ENCODE measurements around the gene NDUFV1.
A peak's percentile ranks its signal among the peaks of the same experiment; 100 is the strongest.

Gene NDUFV1

DNA sequence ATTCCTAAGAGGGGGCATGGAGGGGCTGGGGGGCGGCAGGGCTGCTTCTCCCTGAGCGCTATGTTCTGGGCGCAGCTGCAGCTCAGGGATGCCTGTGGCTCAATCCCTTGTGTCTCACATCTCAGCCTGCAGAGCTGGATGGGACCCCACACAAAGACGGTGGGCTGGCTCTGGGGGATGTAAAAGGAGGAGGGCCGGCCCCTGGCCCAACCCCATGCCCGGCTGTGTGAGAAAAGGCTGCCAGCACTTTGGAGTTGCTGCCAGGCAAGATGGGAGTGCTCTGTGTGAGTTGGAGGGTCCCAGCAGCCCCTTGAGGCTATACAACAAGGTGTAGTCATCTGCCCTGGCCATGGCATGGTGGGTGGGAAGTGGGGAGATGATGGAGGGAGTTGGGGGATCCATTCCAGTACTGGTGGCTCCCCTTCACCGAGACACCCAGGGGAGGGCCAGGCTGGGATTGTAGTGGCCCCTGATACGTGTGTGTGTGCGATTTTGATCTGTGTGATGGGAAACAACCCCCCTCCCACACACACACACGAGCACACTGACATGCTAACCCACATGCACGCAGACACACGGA is 34.1 kb downstream of the NDUFV1 start:
- DNase-seq (ENCODE audit: low read depth in 2 of 2), result no peak

DNA sequence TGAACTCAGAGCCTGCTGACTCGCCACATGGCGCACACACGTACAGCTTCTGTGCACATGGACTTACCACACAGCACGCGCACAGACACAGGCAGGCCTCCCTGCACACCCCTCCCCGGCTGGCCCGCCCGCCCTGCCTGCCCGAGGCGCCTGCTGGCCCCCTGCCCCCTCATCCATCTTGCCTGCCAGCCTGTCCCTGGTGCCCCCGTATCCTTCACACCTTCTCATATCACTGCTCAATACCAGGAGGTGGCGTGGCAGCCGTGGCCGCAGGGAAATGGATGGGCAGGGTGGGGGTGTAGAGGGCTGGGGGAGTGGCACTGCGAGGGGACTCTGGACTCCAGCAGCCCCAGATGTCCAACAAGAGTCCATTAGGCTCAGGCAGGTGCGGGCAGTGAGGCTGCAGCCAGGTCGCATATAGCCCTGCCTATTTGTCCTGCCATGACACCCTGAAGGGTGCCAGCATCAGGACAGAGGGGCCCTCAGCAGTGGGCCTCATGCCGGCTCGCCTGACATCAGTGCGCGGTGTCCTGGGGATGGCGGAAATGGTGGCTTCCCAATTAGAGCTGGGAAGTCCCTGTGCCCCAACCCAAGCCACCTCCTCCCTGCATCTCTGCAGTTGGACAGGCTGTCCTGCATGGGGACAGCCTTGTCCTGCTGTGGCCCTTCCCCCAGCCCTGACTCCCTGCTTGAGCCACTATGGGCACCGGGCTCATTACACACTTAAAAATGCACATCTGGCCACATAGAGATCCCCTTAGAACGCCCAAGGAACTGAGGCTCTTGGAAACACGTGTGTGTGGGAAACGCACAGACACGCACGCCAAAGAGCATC is 34.8 kb downstream of the NDUFV1 start:
- DNase-seq (ENCODE audit: low read depth in 2 of 2), result no peak

DNA sequence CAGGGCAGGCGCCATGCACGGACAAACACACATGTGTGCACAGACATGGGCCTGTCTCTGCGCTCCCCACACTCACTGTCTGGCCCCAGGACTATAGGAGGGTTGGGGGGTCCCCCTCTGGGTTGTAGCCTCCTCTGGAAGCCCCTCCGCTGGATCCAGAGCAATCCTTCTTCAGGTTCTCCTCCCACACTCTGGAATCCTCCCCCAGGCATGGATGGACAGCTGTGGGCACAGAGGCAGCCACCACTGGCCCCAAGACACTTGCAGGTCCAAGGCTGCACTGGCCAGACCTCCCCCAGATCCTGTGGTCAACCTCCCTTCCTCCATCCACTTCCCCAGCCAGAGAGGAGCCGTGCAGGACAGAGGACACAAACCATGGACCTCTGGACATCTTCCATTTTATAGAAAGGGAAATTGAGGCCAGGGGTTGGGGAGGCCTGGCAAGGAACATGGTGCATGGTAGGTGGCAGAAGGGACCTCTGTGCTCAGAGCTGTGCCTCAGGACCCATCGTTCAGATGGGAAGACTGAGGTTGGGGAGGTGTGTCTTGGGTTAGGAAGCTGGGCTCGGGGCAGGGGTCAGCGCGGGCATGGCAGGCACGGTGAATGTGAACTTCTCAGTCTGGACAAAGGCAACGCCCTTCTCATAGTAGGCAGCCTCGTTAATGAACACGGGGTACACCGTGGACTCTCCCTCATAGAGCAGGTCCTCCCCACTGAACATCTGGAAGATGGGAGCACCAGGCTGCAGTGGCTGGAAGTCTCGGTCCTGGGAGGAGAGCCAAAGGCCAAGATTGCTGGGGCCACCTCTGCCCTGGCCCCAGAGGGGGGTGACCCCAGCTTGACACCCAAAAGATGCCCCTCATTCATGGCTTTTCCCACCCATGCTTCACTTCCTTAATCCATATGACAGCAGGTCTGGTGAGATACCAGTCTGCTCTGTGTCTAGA is 35.7 kb downstream of the NDUFV1 start:
- no peak for DNase-seq (ENCODE audit: low read depth in 2 of 2)

DNA sequence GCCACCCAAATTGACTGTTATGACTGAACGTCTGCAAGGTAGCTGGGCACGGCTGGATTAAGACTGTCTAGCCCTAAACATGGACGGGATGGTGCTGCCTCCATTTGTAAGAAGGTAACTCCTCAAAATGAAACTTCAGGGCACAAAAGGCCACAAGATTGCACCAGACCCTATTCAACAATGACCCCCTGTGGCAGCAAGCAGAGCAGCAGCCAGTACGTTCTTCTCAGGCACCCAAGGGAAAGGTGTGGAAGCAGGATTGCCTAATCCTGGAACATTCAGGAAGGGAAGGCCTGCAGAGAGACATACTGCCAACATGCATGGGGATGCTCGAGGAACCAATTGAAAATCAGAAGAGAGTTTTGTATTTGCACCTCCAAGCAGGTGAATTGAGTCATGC is 37.3 kb downstream of the NDUFV1 start:
- DNase-seq (ENCODE audit: low read depth in 2 of 2), result no peak

DNA sequence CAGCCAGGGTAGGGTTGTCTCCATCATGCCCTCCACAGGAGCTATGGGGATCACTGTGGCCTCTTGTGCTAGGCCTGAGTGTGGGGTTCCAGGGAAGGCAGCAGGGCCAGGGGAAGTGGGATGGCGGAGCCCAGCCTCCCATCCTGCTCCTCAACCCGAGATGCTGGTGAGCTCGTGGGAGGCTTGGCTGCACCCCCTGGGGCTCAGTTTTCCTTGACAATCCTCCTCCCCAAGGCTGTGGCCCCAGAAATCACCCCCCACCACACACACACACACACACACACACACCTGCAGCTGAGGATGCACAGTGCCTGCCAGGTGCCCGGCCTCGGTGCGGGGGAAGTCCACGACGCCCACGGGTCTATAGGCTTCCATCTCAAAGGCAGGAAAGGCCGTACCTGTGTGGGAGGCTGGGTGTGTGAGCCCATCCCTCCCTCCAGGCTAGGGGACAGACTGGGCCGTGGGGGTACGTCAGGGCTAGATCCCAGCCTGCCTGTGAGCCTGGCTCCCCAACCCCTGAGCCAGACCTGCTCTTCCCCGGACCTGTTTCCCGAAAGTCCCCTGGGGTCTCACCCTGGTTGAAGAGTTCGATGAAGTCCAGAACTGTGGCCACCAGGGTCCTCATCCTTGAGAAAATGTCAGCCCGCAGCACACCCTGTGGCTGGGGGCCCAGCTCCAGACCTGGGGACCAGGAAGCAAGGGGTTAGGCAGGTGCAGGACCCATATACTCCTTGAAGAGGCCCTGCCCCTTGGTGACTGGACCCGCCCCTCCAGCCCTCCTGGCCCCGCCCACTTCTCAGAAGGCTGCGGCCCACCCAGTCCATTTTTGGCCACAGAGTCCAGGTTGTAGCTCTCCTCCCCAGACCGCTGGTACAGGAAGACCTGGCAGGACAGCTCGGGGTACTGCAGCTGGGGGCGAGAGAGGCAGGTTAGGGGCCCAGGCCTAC is 38.0 kb downstream of the NDUFV1 start:
- no peak for DNase-seq (ENCODE audit: low read depth in 2 of 2)

DNA sequence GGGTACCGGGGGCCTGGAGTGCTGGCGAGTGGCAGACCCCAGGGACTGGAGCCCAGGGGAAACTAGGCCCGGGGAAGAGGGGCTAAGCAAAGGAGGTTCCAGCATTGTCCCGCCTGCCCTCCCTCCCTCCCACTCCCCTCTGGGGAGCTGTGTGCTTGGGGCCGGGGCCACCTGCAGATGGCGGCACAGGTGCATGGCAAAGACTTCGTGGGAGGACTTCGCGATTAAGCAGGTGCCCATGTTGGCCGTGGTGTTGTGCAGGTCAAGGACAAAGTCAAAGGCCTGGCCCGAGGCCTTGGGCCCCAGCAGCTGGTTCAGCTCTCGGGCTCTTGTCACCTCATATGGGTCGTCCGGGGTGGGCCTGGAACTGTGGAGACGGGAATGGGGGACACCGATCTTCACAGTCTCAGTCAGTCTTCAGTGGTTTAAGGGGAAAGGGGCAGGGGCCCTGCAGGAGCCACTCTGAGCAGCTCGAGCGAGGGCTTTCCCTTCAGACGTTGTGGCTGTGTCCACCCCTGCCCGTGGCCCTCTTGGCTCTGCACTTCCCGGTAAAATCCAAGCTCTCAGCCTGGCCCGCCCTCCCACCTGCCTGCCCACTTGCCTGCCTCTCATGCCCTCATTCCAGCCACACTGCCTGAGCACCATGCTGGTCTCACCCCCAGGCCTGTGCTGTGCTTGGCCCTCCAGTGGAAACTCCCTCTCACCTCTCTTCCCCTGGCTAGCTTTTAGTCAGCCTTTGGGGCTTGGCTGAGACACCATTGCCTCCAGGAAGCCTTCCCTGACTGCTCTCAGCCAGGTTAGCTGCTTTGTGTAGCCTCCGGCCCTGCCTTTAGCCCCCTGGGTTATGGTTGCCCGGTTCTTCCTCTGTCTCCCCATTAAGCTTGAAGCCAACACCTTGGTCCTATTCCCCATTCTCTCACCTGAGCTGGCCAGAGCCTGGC is 39.1 kb downstream of the NDUFV1 start:
- DNase-seq (ENCODE audit: low read depth in 2 of 2), result no peak

DNA sequence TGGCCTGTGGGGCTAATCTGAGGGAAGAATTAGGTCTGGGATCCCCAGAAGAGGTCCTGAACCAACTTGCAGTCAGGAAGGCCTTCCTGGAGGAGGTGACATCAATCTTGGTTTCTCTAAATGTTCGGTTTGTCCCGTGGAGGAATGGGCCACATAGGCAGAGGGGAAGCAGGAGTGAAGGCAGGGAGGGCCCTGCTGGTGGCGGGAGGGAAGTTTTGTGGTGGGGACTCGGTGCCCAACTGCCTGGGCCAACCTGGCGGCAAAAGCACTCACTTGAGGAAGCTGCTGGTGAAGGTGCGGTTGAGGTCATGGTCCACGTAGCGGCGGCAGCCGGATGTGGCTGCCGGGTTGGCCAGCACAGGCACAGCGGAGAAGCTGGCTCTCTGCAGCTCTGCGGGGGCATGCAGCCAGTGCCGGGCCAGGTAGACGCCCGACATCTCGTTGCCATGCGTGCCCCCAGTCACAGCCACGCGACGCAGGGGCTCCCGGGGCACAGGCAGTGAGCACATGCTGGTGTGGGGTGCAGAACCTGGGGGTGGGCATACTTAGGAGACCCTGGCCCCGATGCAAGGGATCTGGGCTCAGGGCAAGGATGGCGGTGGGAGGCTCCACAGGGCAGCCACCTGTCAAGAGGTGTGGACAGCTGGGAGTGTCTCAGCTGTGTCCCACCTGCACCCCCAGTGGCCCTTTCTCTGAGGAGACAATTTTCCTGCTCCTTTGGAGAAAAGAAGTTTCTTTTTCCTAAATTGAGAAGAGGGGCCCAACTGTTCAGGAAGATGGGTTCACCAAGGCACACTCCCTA is 40.0 kb downstream of the NDUFV1 start:
- peak in 1 of 2 donors; percentile 18 for DNase-seq (ENCODE audit: low read depth in 2 of 2)

DNA sequence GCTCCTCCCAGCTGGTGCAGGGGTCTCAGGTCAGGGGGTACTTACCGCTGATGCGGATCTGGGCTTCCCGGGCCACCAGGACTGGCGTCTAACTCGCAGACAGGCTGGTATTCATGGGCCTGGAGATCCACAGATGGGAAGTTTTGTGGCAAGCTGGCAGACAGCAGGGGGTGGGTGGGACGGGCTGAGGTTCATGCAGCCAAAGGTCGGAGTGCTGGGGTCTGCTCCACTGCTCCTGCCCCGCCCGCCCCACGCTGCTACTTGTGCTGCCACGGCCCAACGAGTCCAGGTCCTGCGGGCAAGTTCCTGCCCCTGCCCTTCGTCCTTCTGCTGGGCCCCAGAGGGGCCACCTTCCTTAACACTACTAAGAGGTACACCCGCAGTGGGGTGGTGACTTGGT is 40.7 kb downstream of the NDUFV1 start:
- no peak for DNase-seq (ENCODE audit: low read depth in 2 of 2)

DNA sequence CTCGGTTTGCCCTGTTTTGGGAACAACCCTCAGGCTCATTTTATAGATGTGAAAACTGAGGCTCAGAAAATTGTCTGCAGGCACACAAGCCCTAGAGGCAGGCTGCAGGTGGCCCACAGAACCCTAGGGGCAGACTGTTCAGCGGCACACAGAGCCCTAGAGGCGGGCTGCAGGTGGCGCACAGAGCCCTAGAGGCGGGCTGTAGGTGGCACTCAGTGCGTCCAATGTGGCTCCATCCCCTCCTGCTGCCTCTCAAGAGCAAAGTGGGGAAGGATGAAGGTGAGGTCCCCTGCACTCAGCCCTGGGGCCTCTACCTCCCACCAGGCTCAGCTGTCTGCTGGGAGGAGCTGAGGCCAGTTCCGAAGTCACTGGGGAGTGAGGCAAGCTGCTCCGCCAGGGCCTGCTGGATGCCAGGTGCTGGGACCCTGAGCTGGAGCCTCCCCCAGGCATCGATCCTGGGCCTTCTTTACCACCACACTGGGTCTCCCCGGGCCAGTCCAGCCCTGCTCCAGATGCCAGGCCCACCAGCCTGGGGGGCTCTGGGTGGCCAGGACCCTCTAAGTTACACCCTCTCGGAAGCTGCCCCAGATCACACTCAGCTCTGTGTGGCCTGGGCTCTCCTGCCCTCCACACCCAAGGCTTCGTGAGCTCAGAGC is 41.5 kb downstream of the NDUFV1 start:
- DNase-seq (ENCODE audit: low read depth in 2 of 2), result peak; percentile 27 to 42

DNA sequence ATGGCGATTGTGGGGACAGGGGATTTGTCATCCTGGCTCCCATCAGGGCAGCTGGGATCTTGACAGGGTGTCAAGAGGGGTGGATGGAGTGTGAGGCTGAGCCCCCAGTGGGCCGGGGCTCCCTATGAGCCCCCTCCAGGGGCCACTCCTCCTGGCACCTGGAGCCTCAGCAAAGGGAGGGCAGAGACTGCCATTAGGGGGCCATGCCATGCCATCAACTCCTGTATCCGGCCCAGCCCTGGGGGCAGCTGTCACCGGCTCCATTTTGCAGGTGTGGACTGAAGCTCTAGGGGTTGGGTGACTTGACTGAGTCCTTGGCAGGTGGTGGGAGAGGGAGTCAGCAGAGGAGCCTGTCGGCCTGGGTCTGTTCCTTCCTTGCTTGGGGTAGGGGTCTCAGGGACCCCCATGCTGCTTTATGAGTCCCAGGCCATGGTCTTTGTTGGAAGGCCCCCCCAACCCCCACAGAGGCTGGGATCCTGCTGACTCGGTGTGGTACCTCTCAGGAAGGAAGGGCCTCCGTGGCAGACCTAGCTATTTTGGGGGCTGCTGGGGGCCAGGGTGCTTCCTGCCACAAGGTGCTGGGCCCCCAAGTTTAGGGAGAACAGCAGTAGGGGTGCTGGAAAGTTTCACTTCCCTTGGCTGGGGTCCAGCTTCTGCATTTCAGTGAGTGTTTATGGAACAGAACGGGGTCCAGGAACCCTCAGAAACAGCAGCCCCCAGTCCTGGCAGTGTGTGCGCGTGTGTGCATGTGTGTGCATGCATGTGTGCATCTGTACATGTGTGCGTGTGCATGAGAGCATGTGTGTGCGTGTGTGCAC is 42.3 kb downstream of the NDUFV1 start:
- DNase-seq (ENCODE audit: low read depth in 2 of 2), result no peak

DNA sequence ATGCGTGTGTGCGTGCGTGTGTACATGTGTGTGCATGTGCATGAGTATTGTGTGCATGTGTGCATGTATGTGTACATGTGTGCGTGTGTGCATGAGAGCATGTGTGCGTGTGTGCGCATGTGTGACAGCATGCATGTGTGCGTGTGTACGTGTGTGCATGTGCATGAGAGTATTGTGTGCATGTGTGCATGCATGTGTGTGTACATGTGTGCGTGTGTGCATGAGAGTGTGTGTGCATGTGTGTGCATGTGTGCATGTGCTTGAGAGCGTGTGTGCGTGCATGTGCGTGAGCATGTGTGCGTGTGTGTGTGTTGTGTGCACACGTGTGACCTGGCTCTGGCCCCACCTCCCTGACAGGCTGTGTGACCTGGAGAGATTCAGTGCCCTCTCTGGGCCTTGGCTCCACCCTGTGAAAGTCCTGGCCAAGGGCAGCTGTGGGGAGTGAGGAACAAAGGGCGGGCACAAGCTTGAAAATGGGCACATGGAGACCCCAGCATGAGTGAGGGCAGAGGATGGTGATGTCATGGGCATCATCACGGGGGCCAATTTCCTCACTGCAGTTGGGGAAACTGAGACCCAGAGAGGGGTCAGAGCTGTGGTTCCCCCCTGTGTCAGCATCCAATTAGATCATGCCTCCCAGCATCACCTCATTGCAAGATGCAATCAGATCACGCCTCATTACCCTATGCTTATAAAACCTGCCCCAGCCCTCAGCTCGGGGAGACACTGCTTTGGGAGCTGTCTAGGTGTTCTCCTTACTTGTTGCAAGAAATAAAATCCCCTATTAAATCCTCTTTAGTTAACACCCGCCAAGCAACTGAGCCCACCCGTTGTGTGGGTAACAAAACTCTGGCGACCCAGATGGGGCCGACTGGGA is 43.1 kb downstream of the NDUFV1 start:
- no peak for DNase-seq (ENCODE audit: low read depth in 2 of 2)

DNA sequence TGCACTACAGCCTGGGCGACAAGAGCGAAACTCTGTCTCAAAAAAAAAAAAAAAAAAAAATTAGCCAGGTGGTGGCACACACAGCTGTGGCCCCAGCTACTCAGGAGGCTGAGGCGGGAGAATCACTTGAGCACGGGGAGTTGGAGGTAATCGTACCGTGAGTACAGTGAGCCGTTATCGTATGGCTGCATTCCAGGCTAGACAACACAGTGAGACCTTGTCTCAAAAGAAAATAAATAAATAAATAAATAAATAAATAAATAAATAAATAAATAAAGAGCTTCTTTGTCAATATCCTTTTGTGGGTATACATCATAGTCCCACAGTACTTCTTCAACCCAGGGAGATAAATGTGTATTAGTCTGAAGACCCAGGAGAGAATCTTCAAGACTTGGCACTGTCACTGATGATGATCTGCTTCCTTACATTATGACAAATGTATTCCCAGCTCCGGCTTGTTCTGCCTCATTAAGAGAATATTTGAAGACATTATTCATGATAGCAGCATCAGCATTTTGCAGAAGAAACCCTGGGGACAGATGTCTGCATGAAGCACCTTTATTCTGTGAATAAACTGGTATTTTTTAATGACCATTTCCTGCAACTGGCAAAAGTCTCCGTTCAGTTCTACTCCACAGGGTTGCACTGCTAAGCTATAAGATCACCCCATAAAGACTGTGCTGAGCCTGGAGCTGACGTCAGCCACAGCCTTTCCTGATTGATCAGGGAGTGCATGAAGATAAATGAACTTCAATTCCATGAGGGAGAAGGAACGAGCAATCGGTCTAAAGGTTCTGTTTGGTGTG is 45.4 kb downstream of the NDUFV1 start:
- no peak for DNase-seq (ENCODE audit: low read depth in 2 of 2)

DNA sequence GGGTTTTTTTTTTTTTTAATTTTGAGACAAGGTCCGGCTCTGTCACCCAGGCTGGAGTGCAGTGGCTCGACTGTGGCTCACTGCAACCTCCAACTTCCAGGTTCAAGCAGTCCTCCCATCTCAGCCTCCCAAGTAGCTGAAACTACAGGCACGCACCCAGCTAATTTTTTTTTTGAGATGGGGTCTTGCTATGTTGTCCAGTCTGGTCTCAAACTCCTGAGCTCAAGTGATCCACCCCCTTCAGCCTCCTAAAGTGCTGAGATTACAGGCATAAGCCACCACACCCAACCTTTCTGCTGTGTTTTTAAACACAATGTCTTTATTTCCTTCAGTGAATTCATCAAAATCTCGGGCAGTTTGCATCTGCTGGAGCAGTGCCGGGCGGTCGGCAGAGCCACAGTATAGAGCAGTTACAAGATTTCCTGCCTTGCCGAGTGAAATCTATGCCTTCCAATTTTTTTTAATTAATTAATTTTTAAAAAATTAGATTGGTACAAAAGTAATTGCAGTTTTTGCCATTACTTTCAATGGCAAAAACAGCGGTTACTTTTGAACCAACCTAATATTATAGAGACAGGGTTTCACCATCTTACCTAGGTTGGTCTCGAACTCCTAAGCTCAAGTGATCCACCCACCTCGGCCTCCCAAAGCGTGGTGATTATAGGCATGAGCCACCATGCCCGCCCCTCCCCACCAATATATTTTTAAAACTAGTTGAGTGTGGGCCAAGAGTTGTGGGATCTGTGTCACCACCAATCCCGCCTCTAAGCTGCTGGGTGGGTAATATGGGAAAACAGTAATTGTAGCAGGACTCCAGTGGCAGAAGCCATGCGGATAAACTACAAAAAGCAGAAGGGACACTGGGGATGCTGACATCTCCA is 46.5 kb downstream of the NDUFV1 start:
- no peak for DNase-seq (ENCODE audit: low read depth in 2 of 2)

DNA sequence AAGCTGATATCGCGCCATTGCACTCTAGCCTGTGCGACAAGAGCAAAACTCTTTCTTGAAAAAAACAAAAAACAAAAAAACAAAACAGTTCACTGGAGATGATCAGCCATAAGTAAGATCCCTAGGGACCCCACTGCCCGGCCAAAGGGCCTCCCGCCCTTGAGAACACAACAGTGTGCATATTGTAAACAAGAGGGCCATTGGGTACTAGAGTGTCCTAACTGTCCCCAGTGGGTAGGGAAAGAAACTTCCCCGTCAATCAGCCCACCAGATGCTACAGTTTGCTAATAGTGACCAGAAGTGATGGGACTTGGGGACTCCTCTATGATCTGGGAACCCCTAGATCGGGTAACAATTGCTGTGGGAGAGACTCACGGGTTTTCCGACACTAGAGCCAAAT is 47.5 kb downstream of the NDUFV1 start:
- DNase-seq (ENCODE audit: low read depth in 2 of 2), result no peak

DNA sequence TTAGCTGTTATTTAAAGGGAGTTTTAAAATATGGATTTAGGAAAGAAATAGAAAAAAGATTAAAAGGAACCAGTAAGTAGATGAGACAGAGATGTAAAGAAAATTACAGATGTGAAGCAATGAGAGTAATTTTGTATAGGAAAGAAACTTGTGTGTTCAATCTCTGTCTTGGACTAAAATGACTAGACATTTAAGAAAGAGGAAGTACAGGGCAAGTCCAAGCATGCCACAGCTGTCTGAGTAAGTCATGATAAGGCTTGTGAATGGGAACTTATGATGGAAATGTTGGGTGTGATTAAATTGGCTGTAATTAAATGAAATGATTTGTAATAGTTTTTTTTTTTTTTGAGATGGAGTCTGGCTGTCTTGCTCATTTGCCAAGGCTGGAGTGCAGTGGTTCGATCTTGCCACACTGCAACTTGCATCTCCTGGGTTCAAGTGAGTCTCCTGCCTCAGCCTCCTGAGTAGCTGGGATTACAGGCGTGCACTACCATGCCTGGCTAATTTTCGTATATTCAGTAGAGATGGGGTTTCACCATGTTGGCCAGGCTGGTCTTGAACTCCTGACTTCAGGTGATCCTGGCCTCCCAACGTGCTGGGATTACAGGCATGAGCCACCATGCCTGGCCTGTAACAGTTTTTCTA is 49.7 kb downstream of the NDUFV1 start:
- no peak for DNase-seq (ENCODE audit: low read depth in 2 of 2)
